Mucosa of gallbladder (tissue), 1 donor: Measurements from ENCODE around the gene PNKD. TPM values are rescaled to one million over a fixed set of nuclear protein-coding genes. Genes with fewer than 3 reads are reported as not detected.

ENCODE experiments used
- DNase-seq: peaks from one replicate; pipeline ENCODE4 v3.0.0-alpha.2; 2020; ENCODE audit warnings: low spot score
- total RNA-seq: library from RNA; stranded (reverse); gene quantifications from one replicate; pipeline ENCODE4 v1.2.1, GENCODE V29; 2021
- donor health status: DM: no; HTN: no; CAD: no.

Gene PNKD
- total RNA-seq, 1 donor from 2014 or later, result 154 TPM

DNA sequence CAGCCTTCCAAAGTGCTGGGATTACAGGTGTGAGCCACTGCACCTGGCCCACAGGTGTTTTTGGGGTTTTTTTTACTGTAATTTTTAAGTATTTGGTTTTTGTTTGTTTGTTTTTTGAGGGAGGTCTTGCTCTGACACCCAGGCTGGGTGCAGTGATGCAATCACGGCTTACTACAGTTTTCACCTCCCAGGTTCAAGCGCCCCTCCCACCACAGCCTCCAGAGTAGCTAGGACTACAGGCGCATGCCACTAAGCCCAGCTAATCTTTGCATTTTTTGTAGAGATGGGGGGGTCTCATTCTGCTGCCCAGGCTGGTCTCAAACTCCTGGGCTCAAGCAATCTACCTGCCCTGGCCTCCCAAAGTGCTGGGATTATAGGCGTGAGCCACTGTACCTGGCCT, 104.5 kb downstream of the PNKD start:
- no peak for DNase-seq

DNA sequence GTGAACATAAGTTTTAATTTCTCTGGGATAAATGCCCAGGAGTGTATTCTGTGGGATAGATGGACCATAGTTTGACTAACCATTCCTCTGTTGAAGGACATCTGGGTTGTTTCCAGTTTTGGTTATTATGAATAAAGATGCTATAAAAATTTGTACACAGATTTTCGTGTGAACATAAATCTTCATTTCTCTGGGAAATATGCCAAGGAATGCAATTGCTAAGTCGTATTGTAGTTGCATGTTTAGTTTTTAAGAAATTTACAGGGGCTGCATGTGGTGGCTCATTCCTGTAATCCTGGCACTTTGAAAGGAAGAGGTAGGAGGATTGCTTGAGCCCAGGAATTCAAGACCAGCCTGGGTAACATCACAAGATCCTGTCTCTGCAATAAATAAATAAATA, 104.9 kb downstream of the PNKD start:
- DNase-seq, result no peak

DNA sequence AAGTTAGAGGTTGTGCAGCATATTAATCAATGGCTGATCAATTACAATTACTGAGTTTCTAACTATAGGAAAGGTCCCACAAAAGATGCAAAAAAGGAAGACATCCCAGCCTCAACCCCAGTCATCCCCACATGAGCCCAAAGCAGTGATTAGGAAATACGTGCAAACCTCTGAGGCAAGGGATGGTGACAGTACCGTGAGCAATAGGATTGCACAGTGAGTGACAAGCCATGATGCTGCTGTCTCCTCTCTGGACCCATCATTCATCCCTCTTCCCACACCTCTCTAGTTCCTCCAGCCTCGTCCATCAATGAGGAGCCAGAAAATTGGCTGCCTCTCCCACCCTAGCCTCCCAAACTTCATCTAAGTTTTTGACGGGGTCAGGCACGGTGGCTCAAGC, 107.7 kb downstream of the PNKD start:
- no peak for DNase-seq

DNA sequence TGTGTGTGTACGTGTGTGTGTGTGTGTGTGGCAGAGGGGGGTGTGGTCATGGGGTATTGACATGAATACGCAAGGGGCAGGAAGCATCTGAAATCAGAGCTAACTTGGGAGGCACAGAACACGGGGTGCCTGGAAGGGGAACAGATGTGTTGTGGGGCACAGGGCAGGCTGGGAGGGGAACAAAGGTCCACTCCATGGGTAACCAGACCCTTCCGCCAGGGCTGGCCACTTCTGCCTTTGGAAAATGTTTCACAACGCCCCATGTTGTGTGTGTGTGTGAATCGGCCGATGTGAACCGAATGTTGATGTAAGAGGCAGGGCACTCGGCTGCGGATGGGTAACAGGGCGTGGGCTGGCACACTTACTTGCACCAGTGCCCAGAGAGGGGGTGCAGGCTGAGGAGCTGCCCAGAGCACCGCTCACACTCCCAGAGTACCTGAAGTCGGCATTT, 111.6 kb downstream of the PNKD start, which contains the start of gene SLC11A1:
SLC11A1 (plus strand) TSS at position 358 of the 451 bp plus-strand sequence. CDS start 96 bp downstream, outside the sequence.
- peak; percentile 50 for DNase-seq

DNA sequence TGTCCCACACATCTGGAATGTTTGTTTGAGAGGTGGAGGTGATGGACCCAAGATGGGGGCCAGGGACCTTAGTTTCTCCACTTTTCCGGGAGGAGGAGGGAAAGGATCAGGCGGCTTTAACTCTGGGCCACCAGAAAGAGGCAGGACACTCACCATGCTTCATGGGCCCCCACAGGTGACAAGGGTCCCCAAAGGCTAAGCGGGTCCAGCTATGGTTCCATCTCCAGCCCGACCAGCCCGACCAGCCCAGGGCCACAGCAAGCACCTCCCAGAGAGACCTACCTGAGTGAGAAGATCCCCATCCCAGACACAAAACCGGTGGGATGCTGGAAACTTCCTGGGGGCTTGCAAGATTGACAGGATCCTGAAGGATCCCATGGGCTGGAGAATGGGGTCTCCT, 112.5 kb downstream of the PNKD start:
- no peak for DNase-seq

DNA sequence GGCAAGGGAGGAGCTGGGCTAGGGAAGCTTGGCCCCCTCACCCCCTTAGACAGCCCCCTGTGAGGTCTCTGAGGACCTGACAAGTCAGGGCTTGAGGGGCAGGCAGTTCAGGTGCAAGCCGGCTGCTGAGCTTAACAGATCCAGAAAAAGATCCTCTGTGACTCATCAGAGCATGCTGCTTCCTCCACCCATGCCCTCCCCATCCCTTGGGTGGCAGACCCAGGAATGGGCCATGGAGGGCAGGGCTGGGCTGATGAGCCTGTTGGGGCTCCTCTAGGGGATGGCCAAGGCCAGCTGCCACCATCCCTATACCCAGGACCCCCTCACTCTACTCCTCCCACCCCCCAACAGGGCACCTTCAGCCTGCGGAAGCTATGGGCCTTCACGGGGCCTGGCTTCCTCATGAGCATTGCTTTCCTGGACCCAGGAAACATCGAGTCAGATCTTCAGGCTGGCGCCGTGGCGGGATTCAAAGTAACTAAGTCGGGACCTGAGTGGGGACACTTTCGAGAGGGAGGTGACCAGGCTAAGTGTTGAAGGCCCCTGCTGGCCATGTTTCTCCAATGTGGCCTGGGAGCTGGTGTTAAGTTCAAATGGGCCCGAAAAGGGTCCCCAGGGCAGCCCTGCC, 113.7 kb downstream of the PNKD start:
- no peak for DNase-seq

DNA sequence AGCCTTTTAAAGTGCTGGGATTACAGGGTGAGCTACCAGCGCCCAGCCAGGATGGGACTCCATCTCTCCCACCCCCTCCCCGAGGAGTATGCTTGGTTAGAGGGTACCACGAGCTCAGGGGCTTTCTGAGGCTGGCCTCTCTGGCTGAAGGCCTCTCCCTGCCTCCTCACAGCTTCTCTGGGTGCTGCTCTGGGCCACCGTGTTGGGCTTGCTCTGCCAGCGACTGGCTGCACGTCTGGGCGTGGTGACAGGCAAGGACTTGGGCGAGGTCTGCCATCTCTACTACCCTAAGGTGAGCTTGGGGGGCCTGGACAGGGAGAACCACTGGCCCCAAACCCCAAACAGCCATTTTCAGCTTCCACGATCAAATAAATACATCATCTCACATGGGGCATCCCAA, 114.7 kb downstream of the PNKD start:
- DNase-seq, result no peak

DNA sequence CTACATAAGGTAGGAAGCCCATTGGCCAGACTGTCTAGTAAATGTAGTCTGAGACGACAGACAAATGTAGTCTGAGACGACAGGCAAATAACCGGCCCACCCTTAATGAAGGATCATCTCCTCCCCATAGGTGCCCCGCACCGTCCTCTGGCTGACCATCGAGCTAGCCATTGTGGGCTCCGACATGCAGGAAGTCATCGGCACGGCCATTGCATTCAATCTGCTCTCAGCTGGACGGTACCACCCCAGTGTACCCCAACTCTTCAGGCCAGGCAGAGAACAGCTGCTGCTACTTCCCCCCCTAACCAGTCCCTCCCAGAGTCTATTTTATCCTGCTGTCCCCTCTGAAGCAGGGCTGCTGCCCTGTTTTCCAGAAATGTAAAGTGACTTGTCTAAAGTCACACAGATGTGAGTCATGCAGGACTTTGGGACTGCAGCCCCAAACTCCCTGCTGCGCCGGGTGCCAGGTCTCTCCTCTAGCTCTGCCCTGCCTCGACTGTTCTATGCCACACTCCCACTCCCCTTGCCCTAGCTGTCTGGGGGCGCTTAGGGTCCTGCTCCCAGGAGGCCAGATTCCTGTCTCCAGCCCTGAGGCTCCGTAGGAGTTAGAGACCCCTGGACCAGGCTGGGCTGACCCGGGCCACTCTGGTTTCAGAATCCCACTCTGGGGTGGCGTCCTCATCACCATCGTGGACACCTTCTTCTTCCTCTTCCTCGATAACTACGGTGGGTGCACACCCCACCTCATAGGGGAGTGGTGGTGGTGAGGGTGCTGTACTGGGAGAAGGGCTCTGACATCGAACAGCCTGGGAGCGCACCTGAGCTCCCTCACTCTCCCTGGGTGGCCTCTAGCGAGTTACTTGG, 116.4 kb downstream of the PNKD start:
- DNase-seq, result no peak

DNA sequence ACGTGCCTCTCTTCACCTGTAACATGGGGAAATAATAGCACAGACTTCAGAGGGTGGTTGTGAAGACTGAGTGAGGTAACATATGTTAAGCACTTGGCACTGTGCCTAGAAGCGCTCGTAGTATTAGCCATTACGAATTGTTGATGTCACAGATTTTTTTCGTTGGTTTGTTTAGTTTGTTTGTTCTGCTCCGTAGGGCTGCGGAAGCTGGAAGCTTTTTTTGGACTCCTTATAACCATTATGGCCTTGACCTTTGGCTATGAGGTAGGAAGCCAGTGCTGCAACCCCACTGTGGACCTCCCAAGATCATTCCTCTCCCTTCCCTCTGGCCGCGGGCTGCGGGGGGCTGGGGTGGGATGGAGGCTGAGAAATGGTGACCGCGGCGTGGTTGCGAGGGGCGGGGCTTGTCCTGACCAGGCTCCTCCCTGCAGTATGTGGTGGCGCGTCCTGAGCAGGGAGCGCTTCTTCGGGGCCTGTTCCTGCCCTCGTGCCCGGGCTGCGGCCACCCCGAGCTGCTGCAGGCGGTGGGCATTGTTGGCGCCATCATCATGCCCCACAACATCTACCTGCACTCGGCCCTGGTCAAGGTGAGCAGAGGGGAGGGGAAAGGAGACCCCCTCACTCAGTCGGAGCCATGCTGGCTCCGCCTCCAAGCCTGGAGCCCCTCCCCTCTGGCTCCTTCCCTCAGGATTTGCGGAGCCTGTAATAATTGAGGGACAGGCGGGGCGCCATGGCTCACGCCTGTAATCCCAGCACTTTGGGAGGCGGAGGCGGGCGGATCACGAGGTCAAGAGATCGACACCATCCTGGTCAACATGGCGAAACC, 117.3 kb downstream of the PNKD start:
- DNase-seq, result peak; percentile 61

DNA sequence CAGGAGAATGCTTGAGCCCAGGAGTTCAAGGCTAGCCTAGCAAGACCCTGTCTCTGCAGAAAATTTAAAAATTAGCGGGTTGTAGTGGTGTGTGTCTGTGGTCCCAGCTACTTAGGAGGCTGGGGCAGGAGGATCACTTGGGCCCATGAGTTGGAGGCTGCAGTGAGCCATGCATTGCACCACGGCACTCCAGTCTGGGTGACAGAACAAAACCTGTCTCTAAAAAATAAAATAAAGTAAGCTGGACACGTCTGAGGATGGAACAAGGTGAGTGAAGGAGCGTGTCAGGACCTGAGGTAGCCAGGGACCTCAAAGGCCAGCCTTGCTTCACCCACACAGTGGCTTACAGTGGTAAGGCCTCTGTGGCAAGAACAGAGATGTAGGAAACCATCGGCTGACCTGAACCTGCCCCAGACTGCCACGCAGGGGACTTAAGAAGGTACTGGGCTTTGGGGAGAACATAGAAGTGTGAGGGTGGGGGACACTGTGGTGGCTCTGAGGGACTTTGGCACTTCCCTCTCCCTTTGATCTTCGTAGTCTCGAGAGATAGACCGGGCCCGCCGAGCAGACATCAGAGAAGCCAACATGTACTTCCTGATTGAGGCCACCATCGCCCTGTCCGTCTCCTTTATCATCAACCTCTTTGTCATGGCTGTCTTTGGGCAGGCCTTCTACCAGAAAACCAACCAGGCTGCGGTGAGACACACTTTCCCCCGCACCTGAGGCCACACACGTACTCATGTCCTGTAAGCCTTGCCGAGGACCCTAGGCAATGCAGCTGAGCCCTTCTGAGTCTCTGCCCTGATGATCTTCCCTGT, 119.2 kb downstream of the PNKD start:
- DNase-seq, result no peak

DNA sequence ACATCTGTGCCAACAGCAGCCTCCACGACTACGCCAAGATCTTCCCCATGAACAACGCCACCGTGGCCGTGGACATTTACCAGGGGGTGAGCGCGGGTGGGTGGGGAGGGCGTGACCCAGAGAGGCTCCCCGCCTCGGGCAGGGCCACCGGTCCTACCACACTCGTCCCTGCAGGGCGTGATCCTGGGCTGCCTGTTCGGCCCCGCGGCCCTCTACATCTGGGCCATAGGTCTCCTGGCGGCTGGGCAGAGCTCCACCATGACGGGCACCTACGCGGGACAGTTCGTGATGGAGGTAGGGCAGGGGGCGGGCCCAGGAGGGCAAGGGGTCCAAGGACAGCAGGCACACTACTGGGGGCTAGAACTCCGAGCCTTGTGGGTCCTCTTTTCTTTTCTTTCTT, 120.9 kb downstream of the PNKD start:
- no peak for DNase-seq

DNA sequence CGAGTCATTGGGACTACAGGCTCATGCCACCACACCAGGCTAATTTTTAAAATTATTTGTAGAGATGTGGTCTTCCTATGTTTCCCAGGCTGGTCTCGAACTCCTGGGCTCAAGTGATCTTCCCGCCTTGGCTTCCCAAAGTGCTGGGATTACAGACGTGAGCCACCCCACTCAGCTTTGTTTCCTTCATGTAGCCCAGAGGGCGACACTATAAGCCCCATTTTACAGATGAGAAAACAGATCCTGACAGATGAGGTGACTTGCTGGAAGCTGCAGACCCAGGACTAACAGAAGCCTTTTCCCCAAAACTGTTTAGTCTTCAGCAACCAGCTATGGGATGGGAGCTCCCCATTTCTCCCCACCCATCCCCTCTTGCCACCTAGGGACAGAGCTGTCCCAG, 122.1 kb downstream of the PNKD start:
- DNase-seq, result no peak

DNA sequence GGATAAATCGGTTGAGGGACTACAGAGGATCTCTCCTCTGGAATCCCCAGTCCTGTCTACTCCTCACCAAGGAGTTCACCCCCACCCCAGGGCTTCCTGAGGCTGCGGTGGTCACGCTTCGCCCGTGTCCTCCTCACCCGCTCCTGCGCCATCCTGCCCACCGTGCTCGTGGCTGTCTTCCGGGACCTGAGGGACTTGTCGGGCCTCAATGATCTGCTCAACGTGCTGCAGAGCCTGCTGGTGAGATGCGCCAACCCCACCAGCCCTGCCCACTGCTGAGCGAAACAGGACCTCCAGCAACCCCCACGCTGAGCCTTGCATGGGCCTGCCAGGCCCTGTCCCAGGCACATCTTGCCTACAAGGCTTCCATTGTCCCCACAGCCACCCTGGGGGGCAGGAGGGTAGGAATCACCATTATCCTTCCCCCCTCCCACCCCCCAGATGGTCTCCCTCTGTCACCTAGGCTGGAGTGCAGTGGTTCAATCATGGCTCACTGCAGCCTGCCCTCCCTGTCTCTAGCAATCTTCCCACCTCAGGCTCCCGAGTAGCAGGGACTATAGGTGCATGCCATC, 122.7 kb downstream of the PNKD start:
- DNase-seq, result no peak

DNA sequence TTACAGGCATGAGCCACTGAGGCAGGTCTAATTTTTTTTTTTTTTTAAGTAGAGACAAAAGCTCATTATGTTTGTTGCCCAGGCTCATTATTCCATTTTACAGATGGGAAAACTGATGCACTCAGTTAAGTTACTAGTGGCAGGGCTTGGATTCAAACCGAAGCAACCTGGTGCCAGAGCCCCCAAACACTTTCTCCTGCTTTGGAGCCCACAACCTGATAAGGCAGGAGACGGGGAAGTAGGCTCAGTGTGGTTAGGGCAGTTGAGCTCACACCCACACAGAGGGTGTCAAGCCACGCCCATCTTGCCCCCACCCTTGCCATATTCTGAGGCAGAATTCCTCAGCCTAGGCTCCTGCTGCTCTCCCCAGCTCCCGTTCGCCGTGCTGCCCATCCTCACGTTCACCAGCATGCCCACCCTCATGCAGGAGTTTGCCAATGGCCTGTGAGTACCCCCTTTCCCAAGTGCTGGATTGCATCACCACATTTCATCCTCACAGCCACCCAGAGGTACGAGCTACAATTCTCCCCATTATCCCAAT, 123.5 kb downstream of the PNKD start:
- no peak for DNase-seq

DNA sequence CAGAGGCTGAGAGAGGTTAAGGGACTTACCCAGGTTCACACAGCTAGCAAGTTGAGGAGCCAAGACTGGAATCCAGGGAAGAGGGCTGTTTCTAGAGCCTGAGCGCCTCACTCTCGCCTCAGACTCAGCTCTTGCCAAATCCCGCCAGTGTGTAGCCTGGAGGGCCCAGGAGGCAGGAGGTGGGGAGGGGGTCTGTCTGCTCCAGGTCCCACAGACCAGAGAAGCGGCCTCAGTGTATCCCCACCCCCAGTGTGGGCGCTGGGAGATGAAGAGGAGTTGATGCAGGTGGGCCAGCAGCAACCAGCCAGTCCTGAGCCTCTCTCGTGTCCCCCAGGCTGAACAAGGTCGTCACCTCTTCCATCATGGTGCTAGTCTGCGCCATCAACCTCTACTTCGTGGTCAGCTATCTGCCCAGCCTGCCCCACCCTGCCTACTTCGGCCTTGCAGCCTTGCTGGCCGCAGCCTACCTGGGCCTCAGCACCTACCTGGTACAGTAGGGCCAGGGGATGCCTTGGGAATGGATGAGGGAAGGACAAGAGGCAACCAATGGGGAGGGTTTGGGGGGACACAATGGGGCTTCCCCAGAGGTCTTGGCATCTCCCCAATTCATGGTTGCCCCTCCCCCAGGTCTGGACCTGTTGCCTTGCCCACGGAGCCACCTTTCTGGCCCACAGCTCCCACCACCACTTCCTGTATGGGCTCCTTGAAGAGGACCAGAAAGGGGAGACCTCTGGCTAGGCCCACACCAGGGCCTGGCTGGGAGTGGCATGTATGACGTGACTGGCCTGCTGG, 124.2 kb downstream of the PNKD start:
- DNase-seq, result no peak

DNA sequence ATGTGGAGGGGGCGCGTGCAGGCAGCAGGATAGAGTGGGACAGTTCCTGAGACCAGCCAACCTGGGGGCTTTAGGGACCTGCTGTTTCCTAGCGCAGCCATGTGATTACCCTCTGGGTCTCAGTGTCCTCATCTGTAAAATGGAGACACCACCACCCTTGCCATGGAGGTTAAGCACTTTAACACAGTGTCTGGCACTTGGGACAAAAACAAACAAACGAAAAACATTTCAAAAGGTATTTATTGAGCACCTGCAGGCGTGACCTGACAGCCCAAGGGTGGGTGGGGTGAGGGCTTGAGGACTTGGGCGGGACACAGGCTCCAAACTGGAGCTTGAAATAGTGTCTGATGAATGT, 124.7 kb downstream of the PNKD start:
- DNase-seq, result no peak

DNA sequence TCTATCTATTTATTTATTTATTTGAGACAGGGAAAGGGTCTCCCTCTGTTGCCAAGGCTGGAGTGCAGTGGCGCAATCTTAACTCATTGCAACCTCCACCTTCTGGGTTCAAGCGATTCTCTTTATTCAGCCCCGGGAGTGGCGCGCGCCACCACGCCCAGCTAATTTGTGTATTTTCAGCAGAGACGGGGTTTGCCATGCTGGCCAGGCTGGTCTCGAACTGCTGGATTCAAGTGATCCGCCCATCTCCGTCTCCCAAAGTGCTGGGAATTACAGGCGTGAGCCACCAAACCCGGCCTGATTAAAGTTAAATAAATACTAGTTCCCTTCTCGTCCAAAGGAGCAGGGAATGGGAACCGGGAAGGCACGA, 125.1 kb downstream of the PNKD start:
- no peak for DNase-seq

DNA sequence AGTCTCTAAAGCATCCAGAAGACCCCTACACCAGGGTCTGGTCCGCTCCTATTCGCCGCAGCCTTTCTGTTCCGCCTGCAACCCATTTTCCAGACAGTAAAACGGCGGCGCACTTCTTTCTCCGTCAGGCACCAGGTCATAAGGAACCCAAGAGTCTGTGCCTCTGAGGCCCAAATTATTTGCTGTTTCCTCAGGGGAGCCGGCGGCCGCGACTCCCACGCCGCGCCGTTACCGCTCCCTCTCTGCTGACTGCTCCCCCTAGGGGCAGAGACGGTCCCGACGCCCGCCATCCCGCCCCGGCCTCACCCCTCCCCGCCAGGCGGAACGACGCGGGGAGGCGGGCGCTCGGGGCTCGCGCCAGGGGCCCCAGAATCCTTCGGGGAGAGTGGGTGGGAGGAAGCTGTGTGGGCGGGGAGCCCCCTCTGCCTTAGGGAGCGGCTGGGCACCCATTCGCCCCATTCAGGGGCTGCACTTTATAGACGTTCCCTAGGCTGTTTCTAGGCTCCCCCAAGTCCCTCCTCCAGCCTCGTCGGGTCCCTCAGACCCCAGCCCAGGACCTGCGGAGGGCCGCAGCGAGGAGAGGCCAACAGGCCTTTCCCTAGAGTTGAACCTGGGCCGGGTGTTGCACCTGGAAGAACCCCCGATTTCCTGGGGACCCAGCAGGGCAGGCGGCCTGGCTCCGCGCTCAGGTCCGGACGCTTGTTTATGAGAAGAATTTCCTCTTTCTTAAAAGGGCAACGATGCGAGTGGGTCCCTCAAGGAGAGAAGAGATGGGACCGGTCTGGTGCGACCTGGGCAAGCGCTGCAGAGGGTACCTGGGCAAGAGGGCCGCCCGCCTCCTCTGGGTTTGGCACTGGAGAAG, 125.7 kb downstream of the PNKD start:
- peak; percentile 95 for DNase-seq
